ENCODE results near the gene ANAPC5. TPM values are rescaled to one million over a fixed set of nuclear protein-coding genes. Genes with fewer than 3 reads are reported as not detected.

The ANAPC5 gene
- total and polyA plus RNA-seq, 2 donors from 2014 or later: 84.3 to 85.1 TPM

DNA sequence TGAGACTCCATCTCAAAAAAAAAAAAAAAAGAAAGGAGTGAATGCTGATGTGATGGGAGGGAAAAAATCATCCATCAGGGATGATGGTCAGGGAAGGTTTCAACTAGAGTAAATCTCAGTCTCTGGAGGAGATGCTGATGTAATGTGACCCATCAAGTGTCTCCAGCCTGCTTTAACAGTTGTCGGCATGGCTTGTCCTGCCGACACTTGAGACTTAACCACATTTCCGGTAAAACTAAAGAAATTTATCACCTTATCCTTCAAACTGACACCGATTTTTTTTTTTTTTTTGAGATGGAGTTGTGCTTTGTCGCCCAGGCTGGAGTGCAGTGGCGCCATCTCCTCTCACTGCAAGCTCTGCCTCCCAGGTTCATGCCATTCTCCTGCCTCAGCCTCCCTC, 21.5 kb upstream of the ANAPC5 start:
- no peak overlapping the region for H3K27ac ChIP-seq (ENCODE audit: low read depth in 2 of 2, low read length in 2 of 2)
- H3K9ac ChIP-seq (ENCODE audit: low read length in 3 of 3): no peak overlapping the region
- H3K27me3 ChIP-seq (ENCODE audit: control insufficient read depth, insufficient read depth, low read length): no peaks in the 10 kb centered on the region
- intact Hi-C loops (cut with DNase I): no loop called here
- DNase-seq (peak in 1 of 5 donors; percentile 14), FAIRE-seq (no peak)
- no peak for TF ChIP-seq CTCF (IDR thresholded peaks at IDR 0.05; ENCODE audit: borderline replicate concordance, extremely low read depth, insufficient read depth)
- no peak overlapping the region for H3K4me3 ChIP-seq (ENCODE audit: low read length in 3 of 3)
- no peaks in the 10 kb centered on the region for H3K9me3 ChIP-seq (ENCODE audit: control insufficient read depth in 2 of 3, insufficient read depth in 1 of 3, low read length in 3 of 3)
- H3K36me3 ChIP-seq (ENCODE audit: control insufficient read depth in 2 of 3, insufficient read depth in 3 of 3, low read length in 3 of 3): no peaks in the 10 kb centered on the region
- H3K4me1 ChIP-seq (ENCODE audit: control insufficient read depth in 2 of 3, insufficient read depth in 2 of 3, low read depth in 1 of 3, low read length in 3 of 3): peaks cover 0 to 2% (median 0%) of the 10 kb centered on the region in 3 donors

- Histone ChIP-seq H3K9ac (ENCODE audit: low read length in 3 of 3) (no peak overlapping the region), H3K36me3 (ENCODE audit: control insufficient read depth in 2 of 3, insufficient read depth in 3 of 3, low read length in 3 of 3) (no peaks in the 10 kb centered on the region), H3K9me3 (ENCODE audit: control insufficient read depth in 2 of 3, insufficient read depth in 1 of 3, low read length in 3 of 3) (no peaks in the 10 kb centered on the region), H3K4me3 (ENCODE audit: low read length in 3 of 3) (no peak overlapping the region), H3K4me1 (ENCODE audit: control insufficient read depth in 2 of 3, insufficient read depth in 2 of 3, low read depth in 1 of 3, low read length in 3 of 3) (no peaks in the 10 kb centered on the region), H3K27me3 (ENCODE audit: control insufficient read depth, insufficient read depth, low read length) (no peaks in the 10 kb centered on the region), H3K27ac (ENCODE audit: low read depth in 2 of 2, low read length in 2 of 2) (no peak overlapping the region)
- DNase-seq: no peak
- no peak for FAIRE-seq
- TF ChIP-seq CTCF (IDR thresholded peaks at IDR 0.05; ENCODE audit: borderline replicate concordance, extremely low read depth, insufficient read depth): no peak
- intact Hi-C loops (cut with DNase I): no loop called here
Measured at GRCh38 chr12:121371404-121371803, 19.2 kb upstream of the ANAPC5 start.

GRCh38 chr12:121366063-121366459, 13.8 kb upstream of the ANAPC5 start:
- no peaks in the 10 kb centered on the region for H3K36me3 ChIP-seq (ENCODE audit: control insufficient read depth in 2 of 3, insufficient read depth in 3 of 3, low read length in 3 of 3)
- no peak overlapping the region for H3K4me3 ChIP-seq (ENCODE audit: low read length in 3 of 3)
- H3K27me3 ChIP-seq (ENCODE audit: control insufficient read depth, insufficient read depth, low read length): no peaks in the 10 kb centered on the region
- DNase-seq: peak in 3 of 5 donors; percentile 48 to 82 (median 75)
- no peaks in the 10 kb centered on the region for H3K4me1 ChIP-seq (ENCODE audit: control insufficient read depth in 2 of 3, insufficient read depth in 2 of 3, low read depth in 1 of 3, low read length in 3 of 3)
- FAIRE-seq: no peak
- intact Hi-C loops (cut with DNase I): no loop called here
- H3K27ac ChIP-seq (ENCODE audit: low read depth in 2 of 2, low read length in 2 of 2): no peak overlapping the region
- TF ChIP-seq CTCF (IDR thresholded peaks at IDR 0.05; ENCODE audit: borderline replicate concordance, extremely low read depth, insufficient read depth): no peak
- H3K9ac ChIP-seq (ENCODE audit: low read length in 3 of 3): no peak overlapping the region
- H3K9me3 ChIP-seq (ENCODE audit: control insufficient read depth in 2 of 3, insufficient read depth in 1 of 3, low read length in 3 of 3): no peaks in the 10 kb centered on the region

GRCh38 chr12:121365416-121366062, 13.3 kb upstream of the ANAPC5 start:
- H3K27me3 ChIP-seq (ENCODE audit: control insufficient read depth, insufficient read depth, low read length): no peaks in the 10 kb centered on the region
- H3K9me3 ChIP-seq (ENCODE audit: control insufficient read depth in 2 of 3, insufficient read depth in 1 of 3, low read length in 3 of 3): no peaks in the 10 kb centered on the region
- intact Hi-C loops (cut with DNase I): no loop called here
- no peaks in the 10 kb centered on the region for H3K4me1 ChIP-seq (ENCODE audit: control insufficient read depth in 2 of 3, insufficient read depth in 2 of 3, low read depth in 1 of 3, low read length in 3 of 3)
- no peak for TF ChIP-seq CTCF (IDR thresholded peaks at IDR 0.05; ENCODE audit: borderline replicate concordance, extremely low read depth, insufficient read depth)
- peak in 1 of 5 donors; percentile 27 for DNase-seq
- no peak for FAIRE-seq
- no peak overlapping the region for H3K27ac ChIP-seq (ENCODE audit: low read depth in 2 of 2, low read length in 2 of 2)
- H3K4me3 ChIP-seq (ENCODE audit: low read length in 3 of 3): no peak overlapping the region
- H3K9ac ChIP-seq (ENCODE audit: low read length in 3 of 3): no peak overlapping the region
- no peaks in the 10 kb centered on the region for H3K36me3 ChIP-seq (ENCODE audit: control insufficient read depth in 2 of 3, insufficient read depth in 3 of 3, low read length in 3 of 3)

All from kidney (tissue), 14 donors.